DMS153 (cell line): ENCODE results near the gene PTK6.

Experiments
- DNase-seq: peaks from one replicate; lab custom pipeline; 2025; lab: John Stamatoyannopoulos, UW

PTK6 gene

DNA sequence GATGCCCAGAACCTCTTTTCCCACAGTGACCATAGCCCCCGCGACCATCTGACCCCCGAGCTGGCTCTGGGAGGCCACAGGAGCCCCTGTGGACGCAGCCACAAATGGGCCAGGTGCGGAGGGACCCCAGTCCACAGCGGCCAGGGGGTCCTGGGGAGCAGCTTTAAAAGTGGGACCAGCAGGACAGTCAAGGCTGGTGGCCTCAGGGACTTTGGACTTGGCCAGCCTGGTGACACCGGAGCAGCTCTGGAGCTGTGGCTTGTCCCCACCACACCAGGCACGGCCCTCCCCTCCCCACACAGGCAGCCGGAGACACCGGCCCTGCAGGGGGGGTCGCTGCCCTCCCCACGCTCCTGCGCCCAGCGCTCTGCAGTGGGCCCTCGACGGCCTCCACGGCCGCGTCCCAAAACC lies 20.3 kb upstream of the PTK6 start:
- no peak for DNase-seq

- DNase-seq = no peak
Measured at GRCh38 chr20:63556873-63557478, 19.8 kb upstream of the PTK6 start.

- DNase-seq = no peak
Measured at GRCh38 chr20:63555661-63556381, 18.6 kb upstream of the PTK6 start.

DNA sequence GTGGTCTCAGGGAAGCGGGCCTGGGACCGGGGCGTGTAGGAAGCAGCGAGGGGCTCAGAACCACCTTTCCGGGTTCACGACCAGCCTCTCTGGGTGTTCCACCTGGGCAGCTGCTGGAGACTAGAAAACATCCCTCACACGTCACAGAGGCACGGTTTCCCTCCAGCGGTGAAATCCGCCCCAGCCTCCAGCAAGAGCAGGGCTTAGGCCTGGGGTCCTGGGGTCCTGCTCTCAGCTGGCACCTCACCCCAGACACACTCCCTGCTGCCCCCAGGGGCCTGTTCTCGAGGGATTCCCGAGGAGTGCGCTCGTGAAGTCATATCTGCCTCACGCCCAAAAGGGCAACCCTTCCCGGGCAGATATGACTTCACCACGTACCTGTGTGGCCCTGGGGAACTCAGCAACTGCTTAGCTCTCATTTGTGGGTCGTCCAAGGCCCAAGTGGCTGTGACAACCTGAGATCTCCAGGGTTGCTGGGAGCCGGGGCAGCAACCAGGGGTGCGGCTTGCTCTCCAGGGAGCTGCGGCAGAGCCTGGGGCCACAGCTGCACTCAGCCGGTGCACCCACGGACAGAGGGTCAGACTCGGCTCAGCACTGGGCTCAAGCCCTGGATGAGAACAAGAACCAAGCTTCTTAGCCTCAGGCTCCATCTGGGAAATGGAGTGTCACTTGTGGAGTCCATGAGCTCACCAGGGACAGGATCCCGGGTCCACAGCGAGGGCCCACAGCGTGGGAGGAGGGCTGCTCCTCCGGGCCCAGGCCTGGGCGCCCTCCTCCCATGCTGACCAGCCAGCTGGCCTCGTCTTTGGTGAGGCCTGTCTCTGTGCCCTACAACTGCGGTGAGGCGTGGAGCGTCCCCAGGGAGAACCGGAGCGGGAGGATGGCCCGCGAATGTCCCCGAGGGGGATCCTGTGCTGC lies 17.4 kb upstream of the PTK6 start:
- DNase-seq = no peak

- peak; percentile 16 for DNase-seq
Measured at GRCh38 chr20:63553933-63554290, 16.7 kb upstream of the PTK6 start, which contains the start of gene FNDC11. TSS of gene FNDC11 (plus strand) at chr20:63554159. CDS start at chr20:63555664, 1,505 bp downstream.

- peak; percentile 67 for DNase-seq
Measured at GRCh38 chr20:63553251-63553932, 16.2 kb upstream of the PTK6 start.

GRCh38 chr20:63552481-63553249 lies 15.5 kb upstream of the PTK6 start:
- DNase-seq = no peak

DNA sequence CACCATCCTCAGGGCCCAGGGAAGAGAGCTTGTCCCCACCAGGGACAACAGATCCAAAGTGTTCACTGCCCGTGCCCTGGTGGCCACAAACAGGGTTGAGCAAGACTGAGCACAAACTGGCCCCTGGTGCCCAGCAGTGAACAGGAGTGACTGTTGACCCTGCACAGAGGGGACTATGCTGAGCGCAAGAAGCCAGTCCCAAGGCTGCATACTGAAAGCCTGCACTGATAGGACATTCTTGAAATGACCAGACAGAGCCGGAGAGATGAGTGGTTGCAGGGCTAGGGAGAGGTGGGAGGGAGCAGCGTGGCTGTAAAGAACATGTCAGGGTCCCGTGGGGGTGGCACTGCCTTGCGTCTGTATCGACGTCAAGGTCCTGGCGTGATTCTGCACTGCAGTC lies 13.9 kb upstream of the PTK6 start:
- no peak for DNase-seq

DNA sequence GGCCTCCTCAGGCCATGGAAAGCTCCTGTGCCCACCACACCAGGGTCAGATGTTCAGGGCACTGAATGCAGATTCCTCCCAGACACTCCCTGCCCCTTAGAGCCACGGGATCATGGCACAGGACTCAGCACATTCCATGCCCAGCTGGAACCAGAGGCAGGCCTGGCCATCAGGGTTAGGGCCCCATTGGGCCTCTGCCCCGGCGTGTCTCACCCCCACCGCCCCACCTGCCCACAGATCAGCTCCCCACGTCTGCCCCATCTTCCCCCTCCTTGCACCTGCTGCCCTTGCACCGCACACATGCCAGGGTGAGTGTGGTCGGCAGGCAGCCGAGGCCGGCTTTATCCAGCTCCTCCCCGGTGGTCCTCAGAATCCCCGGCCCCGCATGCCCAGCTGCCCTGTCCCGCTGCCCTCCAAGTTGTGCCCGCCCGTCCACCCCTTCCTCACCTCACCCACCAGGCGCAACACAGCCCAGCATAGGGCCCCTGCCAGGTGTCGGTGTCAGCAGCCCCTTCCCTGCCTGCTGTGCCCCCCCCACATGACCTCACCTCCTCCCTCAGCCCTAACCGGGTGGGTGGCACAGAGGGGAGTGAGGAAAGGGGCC lies 12.6 kb upstream of the PTK6 start:
- no peak for DNase-seq

- no peak for DNase-seq
Measured at GRCh38 chr20:63549019-63549418, 11.8 kb upstream of the PTK6 start.

DNA sequence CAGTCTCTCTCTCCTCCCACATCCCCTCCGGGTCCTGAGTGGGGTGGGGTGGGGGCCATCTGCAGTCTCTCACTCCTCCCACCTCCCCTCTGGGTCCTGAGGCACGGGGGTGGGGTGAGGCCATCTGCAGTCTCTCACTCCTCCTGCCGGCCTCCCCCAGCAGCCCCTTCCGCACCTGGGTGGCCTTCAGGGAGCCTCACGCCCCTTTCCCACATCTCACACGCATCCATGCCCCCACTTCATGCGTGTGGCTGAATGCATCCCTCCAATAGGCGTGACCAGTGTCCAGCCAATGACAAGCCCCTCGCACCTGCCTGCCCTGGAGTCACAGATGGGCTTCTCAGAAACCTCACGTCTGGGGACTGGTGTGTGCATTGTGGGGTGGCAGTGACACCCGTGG lies 11.4 kb upstream of the PTK6 start:
- no peak for DNase-seq

GRCh38 chr20:63547725-63548480 lies 10.7 kb upstream of the PTK6 start, which contains the start of gene SRMS:
TSS of gene SRMS (minus strand) at chr20:63547749. CDS start at chr20:63547463, 286 bp downstream.
- no peak for DNase-seq

DNA sequence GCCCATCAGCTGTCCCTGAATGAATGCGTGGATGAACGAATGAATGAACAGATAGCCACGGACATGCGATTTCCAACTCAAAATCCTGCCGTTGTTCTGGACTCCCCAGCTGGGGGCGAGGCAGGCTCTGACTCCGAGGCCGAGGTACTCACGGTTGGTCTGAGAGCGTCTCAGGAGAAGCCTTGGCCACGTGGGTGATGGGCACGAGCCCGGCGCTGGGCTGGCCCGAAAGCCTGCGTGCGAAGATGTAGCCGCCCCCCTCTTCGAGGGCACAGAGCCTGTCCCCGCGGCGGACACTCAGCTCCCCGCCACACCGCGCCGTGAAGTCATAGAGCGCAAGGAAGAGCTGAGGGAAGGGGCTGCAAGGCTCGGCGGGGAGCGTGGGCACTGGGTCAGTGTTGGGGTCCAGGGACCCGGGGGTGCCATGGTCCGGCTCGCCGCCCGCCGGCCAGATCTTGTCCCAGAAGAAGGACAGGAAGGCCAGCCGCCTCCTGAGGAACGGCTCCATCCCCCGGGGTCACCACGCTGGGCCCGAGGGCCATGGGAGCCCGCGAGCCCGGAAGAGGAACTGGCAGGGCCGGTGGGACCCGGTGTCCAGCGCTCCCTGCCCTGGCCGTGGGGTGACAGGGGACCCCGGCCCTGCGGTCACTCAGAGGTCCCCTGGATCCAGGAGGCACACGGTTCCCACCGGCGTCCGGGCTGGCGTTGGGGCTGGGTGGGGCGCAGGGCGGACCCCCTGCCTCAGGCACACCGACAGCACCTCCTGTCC lies 10.0 kb upstream of the PTK6 start:
- no peak for DNase-seq

DNA sequence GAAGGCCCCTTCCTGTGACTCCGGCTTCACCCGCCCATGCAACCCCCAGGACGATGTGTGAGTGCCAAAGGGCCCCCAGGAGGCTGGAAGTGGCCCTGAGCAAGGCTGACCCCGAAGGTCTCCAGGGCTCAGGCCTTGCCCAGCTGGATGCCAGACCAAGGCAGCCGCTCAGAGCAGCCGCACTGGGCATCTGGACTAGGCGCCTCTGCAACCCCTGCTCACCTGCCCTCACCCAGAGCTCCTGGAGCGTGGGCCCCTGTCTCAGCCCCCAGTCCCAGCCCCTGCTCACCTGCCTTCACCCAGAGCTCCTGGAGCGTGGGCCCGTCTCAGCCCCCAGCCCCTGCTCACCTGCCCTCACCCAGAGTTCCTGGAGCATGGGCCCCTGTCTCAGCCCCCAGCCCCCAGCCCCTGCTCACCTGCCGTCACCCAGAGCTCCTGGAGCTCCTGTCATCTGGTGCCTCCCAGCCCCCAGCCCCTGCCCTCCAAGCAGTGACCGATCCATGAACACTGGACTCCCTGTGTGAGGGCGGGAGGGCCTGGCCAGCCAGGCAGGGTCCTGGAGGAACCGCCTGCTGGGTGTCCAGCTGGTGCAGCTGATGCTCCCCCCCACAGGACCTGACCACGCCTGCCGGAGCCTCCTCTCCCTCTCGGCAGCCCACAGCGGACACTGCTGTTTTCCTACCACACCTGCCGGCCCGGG lies 9.2 kb upstream of the PTK6 start:
- DNase-seq = no peak

DNA sequence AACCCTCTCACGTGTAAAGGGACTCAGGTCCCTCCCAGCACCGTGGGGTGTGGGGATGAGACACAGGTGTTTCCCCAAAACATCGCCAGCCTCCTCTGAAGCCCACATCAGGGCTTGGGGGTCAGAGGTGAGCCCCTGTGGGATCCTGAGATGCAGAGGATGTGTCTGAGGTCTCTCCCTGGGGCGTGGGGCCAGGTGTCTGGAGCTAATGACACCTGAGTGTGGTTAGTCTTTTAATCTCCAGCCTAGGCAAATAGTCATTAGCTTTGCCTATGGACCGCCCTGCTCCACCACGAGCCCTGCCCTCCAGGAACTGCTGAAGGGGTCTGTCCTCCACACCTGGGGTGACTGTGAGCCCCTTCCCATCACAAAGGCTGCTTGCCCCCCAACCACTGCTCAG lies 8.6 kb upstream of the PTK6 start:
- DNase-seq = no peak

DNA sequence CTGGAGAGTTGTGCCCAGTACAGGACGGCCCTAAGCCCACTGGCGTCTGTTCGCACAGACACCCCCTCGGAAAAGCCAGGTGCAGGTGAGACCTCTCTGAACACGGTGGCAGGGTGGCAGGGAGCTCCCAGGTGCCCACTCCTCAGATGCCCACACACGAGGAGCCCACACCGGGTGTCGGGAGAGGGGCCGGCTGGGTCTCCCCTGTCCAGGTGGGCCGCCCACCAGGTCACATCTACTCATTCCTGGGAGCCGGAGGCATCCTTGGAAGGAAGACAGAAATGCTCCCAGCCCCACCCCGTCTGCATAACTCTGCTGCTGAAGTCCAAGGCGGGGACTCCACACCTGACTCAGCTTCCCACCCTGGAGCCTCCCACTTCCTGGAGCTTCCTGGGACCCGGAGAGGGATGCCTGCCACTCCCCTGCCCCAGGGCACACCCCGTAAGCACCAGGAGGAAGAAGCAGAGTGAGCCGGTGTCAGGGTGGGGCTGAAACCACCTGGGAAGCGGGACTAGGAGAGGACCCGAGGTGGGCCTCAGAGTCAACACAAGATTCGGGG lies 7.9 kb upstream of the PTK6 start:
- no peak for DNase-seq

- no peak for DNase-seq
Measured at GRCh38 chr20:63544241-63544957, 7.2 kb upstream of the PTK6 start.

DNA sequence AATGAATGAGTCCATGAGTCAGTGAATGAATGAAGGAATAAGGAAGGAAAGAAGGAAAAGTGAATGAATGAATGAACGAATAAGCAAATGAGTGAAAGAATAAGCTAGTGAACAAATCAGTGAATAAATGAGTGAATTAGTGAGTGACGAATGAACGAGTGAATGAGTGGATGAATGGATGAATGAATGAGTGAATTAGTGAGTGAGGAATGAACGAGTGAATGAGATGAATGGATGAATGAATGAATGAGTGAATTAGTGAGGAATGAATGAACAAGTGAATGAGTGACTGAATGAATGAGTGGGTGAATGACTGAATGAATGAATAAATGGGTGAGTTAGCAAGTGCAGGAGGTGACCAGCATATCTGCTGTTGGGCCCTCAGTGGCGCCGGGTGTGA lies 6.6 kb upstream of the PTK6 start:
- DNase-seq = no peak
